Measurements from ENCODE around the gene CRIP2.

The CRIP2 gene

GRCh38 chr14:105491366-105491973 lies 16.8 kb downstream of the CRIP2 start:
- H3K4me3 ChIP-seq (ENCODE audit: control insufficient read depth, low read depth, low read length), result peak overlapping the region; percentile 36
- no peak for TF ChIP-seq CTCF (IDR thresholded peaks at IDR 0.05; ENCODE audit: control insufficient read depth, insufficient read depth, low read depth, low read length, missing control alignments)
- no peak for DNase-seq (ENCODE audit: low read depth)

- no peak for DNase-seq (ENCODE audit: low read depth)
- no peak for TF ChIP-seq CTCF (IDR thresholded peaks at IDR 0.05; ENCODE audit: control insufficient read depth, insufficient read depth, low read depth, low read length, missing control alignments)
- H3K4me3 ChIP-seq (ENCODE audit: control insufficient read depth, low read depth, low read length), result peak overlapping the region; percentile 36
These were observed 17.7 kb downstream of the CRIP2 start for GRCh38 chr14:105492031-105492970.

DNA sequence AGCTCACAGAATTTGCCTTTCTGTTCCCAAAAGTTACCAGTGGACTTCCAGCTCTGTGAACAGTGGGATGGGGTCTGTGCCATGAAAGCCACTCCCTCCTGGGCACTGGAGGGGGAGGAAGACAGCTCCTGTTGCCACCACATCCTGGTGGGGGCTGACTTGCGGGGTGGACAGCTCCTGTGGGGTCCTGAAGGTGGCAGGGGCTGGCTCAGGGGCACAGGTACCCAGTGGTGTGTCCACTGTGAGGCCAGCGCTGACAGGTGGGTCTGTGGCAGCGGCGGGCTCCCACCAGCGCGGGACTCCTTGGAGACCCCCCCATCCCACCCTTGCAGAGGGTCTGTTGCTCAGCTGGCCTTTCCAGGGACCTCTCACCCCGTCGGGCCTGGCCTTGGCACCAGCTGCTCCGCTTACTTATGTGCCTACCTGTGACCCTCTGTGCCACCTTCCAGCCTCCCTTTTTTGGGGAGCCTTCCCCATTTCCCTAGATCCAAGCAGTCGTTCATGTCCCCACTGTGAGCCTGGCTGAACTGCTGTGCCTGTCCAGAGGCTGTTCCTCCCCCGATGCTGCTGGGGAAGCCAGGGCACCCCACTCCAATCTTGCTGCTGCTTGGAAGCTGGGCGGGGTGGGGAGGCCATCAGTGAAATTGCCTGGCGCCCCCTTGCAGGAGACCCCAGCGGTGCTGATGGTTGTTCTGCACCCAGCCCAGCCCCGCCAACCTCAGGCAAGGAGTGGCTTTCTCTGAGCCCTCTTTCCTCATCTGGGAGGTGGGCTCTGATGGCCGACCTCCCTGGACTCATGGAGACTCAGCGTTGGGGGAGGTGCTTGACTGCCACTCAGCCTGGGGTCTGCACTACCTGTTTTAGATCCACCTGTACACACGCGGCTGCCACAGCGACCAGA lies 18.6 kb downstream of the CRIP2 start:
- no peak for TF ChIP-seq CTCF (IDR thresholded peaks at IDR 0.05; ENCODE audit: control insufficient read depth, insufficient read depth, low read depth, low read length, missing control alignments)
- H3K4me3 ChIP-seq (ENCODE audit: control insufficient read depth, low read depth, low read length), result no peak overlapping the region
- DNase-seq (ENCODE audit: low read depth), result no peak

DNA sequence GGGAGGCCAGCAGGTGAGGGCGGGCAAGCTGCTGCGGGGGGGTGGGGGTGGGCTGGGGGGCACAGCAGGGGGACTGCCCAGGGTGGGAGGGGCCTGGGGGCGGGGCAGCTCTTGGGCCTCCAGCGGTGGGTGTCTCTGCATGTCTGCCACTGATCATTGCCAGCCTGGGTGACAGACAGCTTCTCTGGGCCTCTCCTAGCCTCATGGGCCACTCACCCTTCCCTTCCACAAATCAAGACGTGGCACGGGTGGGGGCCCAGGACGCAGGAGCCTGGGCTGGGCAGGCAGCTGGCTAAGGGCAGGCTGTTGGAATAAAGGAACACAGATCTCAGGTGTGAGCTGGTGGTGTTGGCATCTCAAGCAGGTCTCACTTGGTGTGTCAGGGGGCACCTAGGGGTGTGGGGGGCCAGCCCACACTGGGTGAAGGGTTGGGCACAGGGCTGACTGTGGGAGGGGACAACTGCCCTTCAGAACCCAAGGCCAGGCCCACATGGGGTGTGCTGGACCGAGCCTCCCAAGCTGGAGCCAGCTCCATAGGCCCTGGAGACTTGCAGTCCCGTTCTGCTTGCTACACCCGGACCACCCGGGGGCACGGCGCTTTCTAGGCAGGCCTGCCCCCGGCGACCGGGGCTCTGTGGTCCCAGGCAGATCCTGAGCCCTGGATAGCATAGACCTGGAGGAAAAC lies 19.4 kb downstream of the CRIP2 start:
- no peak for DNase-seq (ENCODE audit: low read depth)

DNA sequence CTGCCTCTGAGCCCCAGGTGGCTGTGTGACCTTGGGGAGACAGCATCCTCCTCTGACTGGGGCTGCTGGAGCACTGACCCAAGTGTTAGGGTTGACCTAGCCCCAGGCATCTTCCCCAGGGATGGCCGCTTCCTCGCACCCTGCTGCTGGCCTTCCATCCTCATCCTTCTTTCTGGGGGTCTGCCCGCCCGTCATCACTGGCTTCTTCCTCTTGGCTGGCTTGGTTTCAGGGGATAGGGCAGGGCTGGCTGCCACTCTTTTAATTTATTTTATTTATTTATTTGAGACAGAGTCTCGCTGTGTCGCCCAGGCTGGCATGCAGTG lies 19.9 kb downstream of the CRIP2 start:
- no peak for DNase-seq (ENCODE audit: low read depth)
- H3K4me3 ChIP-seq (ENCODE audit: control insufficient read depth, low read depth, low read length), result no peak overlapping the region
- no peak for TF ChIP-seq CTCF (IDR thresholded peaks at IDR 0.05; ENCODE audit: control insufficient read depth, insufficient read depth, low read depth, low read length, missing control alignments)

More for the DNA sequence above, 19.4 kb downstream of the CRIP2 start:
- TF ChIP-seq CTCF (IDR thresholded peaks at IDR 0.05; ENCODE audit: control insufficient read depth, insufficient read depth, low read depth, low read length, missing control alignments), result no peak
- H3K4me3 ChIP-seq (ENCODE audit: control insufficient read depth, low read depth, low read length), result no peak overlapping the region
